GM23338 (cell line): Measurements from ENCODE around the gene EXOC4. TPM values are rescaled to one million over a fixed set of nuclear protein-coding genes. Genes with fewer than 3 reads are reported as not detected.
A peak's percentile ranks its signal among the peaks of the same experiment; 100 is the strongest.

Source experiments
- ATAC-seq: fragments of 200-7000 bp; cut with Tn5 transposase; 3 replicates; pipeline ENCODE4 v1.9.1; 2020
- DNase-seq: peaks from one replicate; pipeline ENCODE4 v3.0.0-alpha.2; 2015; ENCODE audit warnings: low spot score
- H2AFZ ChIP-seq: fragments of 200-600 bp; sonication (generic); 2 replicates; pipeline ENCODE4 v1.8.0; 2016; ENCODE audit warnings: antibody characterized with exemption, mild to moderate bottlenecking, moderate library complexity
- H3F3A ChIP-seq: fragments of 200-600 bp; sonication (generic); replicated peaks from 2 replicates; pipeline ENCODE4 v1.8.0; 2017; ENCODE audit warnings: antibody characterized with exemption, mixed run types, low read depth
- H3K27ac ChIP-seq: fragments of 200-600 bp; sonication (generic); 2 replicates; pipeline ENCODE4 v1.6.1; 2016; ENCODE audit warnings: low read depth
- H3K27me3 ChIP-seq: fragments of 200-600 bp; sonication (generic); 2 replicates; pipeline ENCODE4 v1.8.0; 2016; ENCODE audit warnings: mild to moderate bottlenecking, mixed run types, moderate library complexity; ENCODE audit not compliant: insufficient read depth
- H3K36me3 ChIP-seq: fragments of 200-600 bp; sonication (generic); 2 replicates; pipeline ENCODE4 v1.8.0; 2016; ENCODE audit warnings: mild to moderate bottlenecking; ENCODE audit not compliant: insufficient read depth
- H3K4me1 ChIP-seq: fragments of 200-600 bp; sonication (generic); 2 replicates; pipeline ENCODE4 v1.8.0; 2016; ENCODE audit warnings: mild to moderate bottlenecking, moderate library complexity; ENCODE audit not compliant: insufficient read depth
- H3K4me2 ChIP-seq: fragments of 200-600 bp; sonication (generic); 2 replicates; pipeline ENCODE4 v1.7.1; 2017; ENCODE audit warnings: mixed run types
- H3K4me3 ChIP-seq: fragments of 200-600 bp; sonication (generic); 2 replicates; pipeline ENCODE4 v1.6.1; 2016; ENCODE audit warnings: mixed run types
- H3K79me2 ChIP-seq: fragments of 200-600 bp; sonication (generic); replicated peaks from 2 replicates; pipeline ENCODE4 v1.8.0; 2017; ENCODE audit warnings: mild to moderate bottlenecking; ENCODE audit not compliant: insufficient read depth
- H3K9me2 ChIP-seq: fragments of 200-600 bp; sonication (generic); 2 replicates; pipeline ENCODE4 v1.8.0; 2017; ENCODE audit not compliant: insufficient read depth
- H4K20me1 ChIP-seq: fragments of 200-600 bp; sonication (generic); replicated peaks from 2 replicates; pipeline ENCODE4 v1.8.0; 2017; ENCODE audit warnings: mild to moderate bottlenecking; ENCODE audit not compliant: insufficient read depth
- H3K27ac Mint-ChIP-seq: 2 replicates; pipeline ENCODE4 v1.8.0; 2020; ENCODE audit warnings: inconsistent platforms, mild to moderate bottlenecking, moderate library complexity, mixed read lengths
- H3K27me3 Mint-ChIP-seq: 3 replicates; pipeline ENCODE4 v1.8.0; 2022; ENCODE audit warnings: low read depth, mild to moderate bottlenecking, moderate library complexity, mixed read lengths, inconsistent platforms; ENCODE audit not compliant: insufficient read depth, poor library complexity
- H3K36me3 Mint-ChIP-seq: 3 replicates; pipeline ENCODE4 v1.8.0; 2021; ENCODE audit warnings: low read depth, mild to moderate bottlenecking, inconsistent platforms, moderate library complexity, mixed read lengths
- H3K4me1 Mint-ChIP-seq: 3 replicates; pipeline ENCODE4 v1.8.0; 2020; ENCODE audit warnings: mild to moderate bottlenecking, inconsistent platforms, mixed read lengths
- H3K4me3 Mint-ChIP-seq: 3 replicates; pipeline ENCODE4 v1.8.0; 2021; ENCODE audit warnings: moderate library complexity, mild to moderate bottlenecking, inconsistent platforms, mixed read lengths
- H3K9me3 Mint-ChIP-seq: 3 replicates; pipeline ENCODE4 v1.8.0; 2020; ENCODE audit warnings: moderate library complexity, mild to moderate bottlenecking, inconsistent platforms, mixed read lengths
- CREB1 ChIP-seq: fragments of 250-450 bp; sonication (Bioruptor Pico); IDR thresholded peaks from 2 replicates; pipeline ENCODE4 v1.5.0; 2020; ENCODE audit warnings: low read depth, mild to moderate bottlenecking, moderate library complexity
- CTCF ChIP-seq, 2 experiments: fragments of 200-600 bp in 1 of 2; sonication (generic) in 1 of 2; conservative IDR thresholded peaks; 2 replicates each; pipeline versions ENCODE4 v1.5.1 to v1.6.1; 2016 to 2017; ENCODE audit warnings: antibody characterized with exemption in 2 of 2, low read depth in 2 of 2, mild to moderate bottlenecking in 2 of 2, moderate library complexity in 1 of 2
- ETS1 ChIP-seq: IDR thresholded peaks from 2 replicates; pipeline ENCODE4 v1.6.1; 2016; ENCODE audit warnings: antibody characterized with exemption
- EZH2 ChIP-seq: fragments of 200-600 bp; sonication (generic); IDR thresholded peaks from one replicate; pipeline ENCODE4 v1.8.0; 2017; ENCODE audit warnings: antibody characterized with exemption, mild to moderate bottlenecking, low read depth; ENCODE audit not compliant: unreplicated experiment
- EZH2phosphoT487 ChIP-seq: fragments of 200-600 bp; sonication (generic); IDR thresholded peaks from one replicate; pipeline ENCODE4 v1.8.1; 2018; ENCODE audit warnings: antibody characterized with exemption; ENCODE audit not compliant: unreplicated experiment
- JUNB ChIP-seq: IDR thresholded peaks from one replicate; pipeline ENCODE4 v1.6.1; 2016; ENCODE audit warnings: antibody characterized with exemption; ENCODE audit not compliant: unreplicated experiment
- NANOG ChIP-seq: IDR thresholded peaks from 2 replicates; pipeline ENCODE4 v1.6.1; 2016; ENCODE audit warnings: antibody characterized with exemption, borderline replicate concordance
- POLR2AphosphoS5 ChIP-seq: IDR thresholded peaks from 2 replicates; pipeline ENCODE4 v1.6.1; 2016; ENCODE audit warnings: antibody characterized with exemption, low read depth
- REST ChIP-seq: IDR thresholded peaks from one replicate; pipeline ENCODE4 v1.6.1; 2018; ENCODE audit warnings: antibody characterized with exemption; ENCODE audit not compliant: unreplicated experiment
- STAT1 ChIP-seq: IDR thresholded peaks from one replicate; pipeline ENCODE4 v1.6.1; 2016; ENCODE audit warnings: antibody characterized with exemption; ENCODE audit not compliant: unreplicated experiment
- ZNF114 ChIP-seq: fragments of 250-450 bp; sonication (Bioruptor Pico); IDR thresholded peaks from 2 replicates; pipeline ENCODE4 v1.5.0; 2020; ENCODE audit warnings: mild to moderate bottlenecking, moderate library complexity
- ZNF331 ChIP-seq: fragments of 250-450 bp; sonication (Bioruptor Pico); IDR thresholded peaks from 2 replicates; pipeline ENCODE4 v1.5.0; 2020; ENCODE audit warnings: low read depth, mild to moderate bottlenecking, moderate library complexity
- ZNF462 ChIP-seq: fragments of 250-450 bp; sonication (Bioruptor Pico); IDR thresholded peaks from 2 replicates; pipeline ENCODE4 v1.5.0; 2020; ENCODE audit warnings: mild to moderate bottlenecking, moderate library complexity
- polyA plus RNA-seq: library from polyadenylated mRNA; unstranded; fragments of >200 nt; fragmentation: Nextera tagmentation; extraction: Ambion mirVana; gene quantifications from 2 replicates; pipeline ENCODE4 v1.2.1, GENCODE V29; 2016
- total RNA-seq: library from RNA; depleted of rRNA; stranded (reverse); fragments of >200 nt; shearing (Covaris generic); gene quantifications from 2 replicates; pipeline ENCODE4 v1.2.3, GENCODE V29; 2014

Gene EXOC4
- total and polyA plus RNA-seq, 2 experiments from 2014 or later = 37.5 to 52.7 TPM

GRCh38 chr7:133358708-133359107 lies 105.8 kb downstream of the EXOC4 start:
- H3K36me3 ChIP-seq = peaks cover 2% of the 10 kb centered on the region; the same call in 1 of the 2 replicates
- peak overlapping the region; percentile 82; the same call in 1 of the 2 replicates for H3K27ac ChIP-seq
- H3K27ac Mint-ChIP-seq = peak overlapping the region; percentile 96
- DNase-seq = no peak
- no peaks in the 10 kb centered on the region for H4K20me1 ChIP-seq
- H2AFZ ChIP-seq = no peak overlapping the region
- peaks cover 44% of the 10 kb centered on the region for H3K4me1 ChIP-seq
- H3F3A ChIP-seq = no peaks in the 10 kb centered on the region
- no peak for TF ChIP-seq STAT1
- TF ChIP-seq REST = no peak
- no peak for TF ChIP-seq EZH2
- no peak for TF ChIP-seq NANOG
- TF ChIP-seq ZNF114 (CRISPR knock-in tag) = no peak
- no peak for TF ChIP-seq CREB1 (CRISPR knock-in tag)
- no peak for TF ChIP-seq ETS1
- no peak for TF ChIP-seq ZNF331 (CRISPR knock-in tag)
- TF ChIP-seq JUNB = no peak
- no peak for TF ChIP-seq ZNF462 (CRISPR knock-in tag)
- no peak for TF ChIP-seq CTCF (conservative IDR thresholded peaks at IDR 0.05; ENCODE audit: low read depth in 2 of 2)
- TF ChIP-seq EZH2phosphoT487 = no peak
- no peak for TF ChIP-seq POLR2AphosphoS5
- peaks cover 7% of the 10 kb centered on the region for H3K27me3 Mint-ChIP-seq
- H3K9me2 ChIP-seq = no peaks in the 10 kb centered on the region
- no peaks in the 10 kb centered on the region for H3K27me3 ChIP-seq
- no peak overlapping the region for H3K4me3 ChIP-seq
- H3K9me3 Mint-ChIP-seq = peaks cover 13% of the 10 kb centered on the region
- H3K4me1 Mint-ChIP-seq = peaks cover 46% of the 10 kb centered on the region
- H3K79me2 ChIP-seq = peaks cover 3% of the 10 kb centered on the region
- peak overlapping the region; percentile 7; the same call in 1 of the 2 replicates for H3K4me2 ChIP-seq
- ATAC-seq = no peak
- H3K36me3 Mint-ChIP-seq = peaks cover 29% of the 10 kb centered on the region
- H3K4me3 Mint-ChIP-seq = no peak overlapping the region
